Activated T-cell treated with anti-CD3 and anti-CD28 coated beads for 24 hours (primary cell): ENCODE results near the gene LRCOL1.

Experiments
- DNase-seq: peaks from one replicate; pipeline ENCODE4 v3.0.0-alpha.2; 2020; ENCODE audit warnings: low read depth

Gene LRCOL1

GRCh38 chr12:132610051-132610759 lies at the start of gene LRCOL1:
Gene LRCOL1 (minus strand): TSS chr12:132610582. CDS start chr12:132606251, 4,331 bp downstream.
- DNase-seq = no peak

- no peak for DNase-seq
These were observed 49.7 kb upstream of the LRCOL1 start for GRCh38 chr12:132660052-132660451.

GRCh38 chr12:132659146-132659545 lies 48.8 kb upstream of the LRCOL1 start:
- DNase-seq = no peak

GRCh38 chr12:132658149-132658894 lies 47.9 kb upstream of the LRCOL1 start:
- DNase-seq = no peak

GRCh38 chr12:132657004-132657727 lies 46.8 kb upstream of the LRCOL1 start:
- no peak for DNase-seq

GRCh38 chr12:132653567-132654290 lies 43.3 kb upstream of the LRCOL1 start:
- no peak for DNase-seq

- no peak for DNase-seq
These were observed 41.2 kb upstream of the LRCOL1 start for GRCh38 chr12:132651444-132652100.

GRCh38 chr12:132649226-132649945 lies 39.0 kb upstream of the LRCOL1 start:
- no peak for DNase-seq

GRCh38 chr12:132648616-132649225 lies 38.3 kb upstream of the LRCOL1 start:
- no peak for DNase-seq

- DNase-seq = no peak
These were observed 37.5 kb upstream of the LRCOL1 start for GRCh38 chr12:132647858-132648257.

GRCh38 chr12:132646850-132647249 lies 36.5 kb upstream of the LRCOL1 start:
- no peak for DNase-seq

GRCh38 chr12:132642846-132643835 lies 32.8 kb upstream of the LRCOL1 start:
- DNase-seq = no peak

- no peak for DNase-seq
These were observed 31.6 kb upstream of the LRCOL1 start for GRCh38 chr12:132641811-132642650.

GRCh38 chr12:132640936-132641335 lies 30.6 kb upstream of the LRCOL1 start:
- DNase-seq = no peak

GRCh38 chr12:132639956-132640520 lies 29.7 kb upstream of the LRCOL1 start:
- DNase-seq = no peak

- no peak for DNase-seq
These were observed 28.4 kb upstream of the LRCOL1 start for GRCh38 chr12:132638541-132639408.

GRCh38 chr12:132637811-132638210 lies 27.4 kb upstream of the LRCOL1 start:
- DNase-seq = no peak
